CD4-positive, alpha-beta T cell treated with Interleukin-6 for 4 hours (primary cell): ENCODE results near the gene AQP12A.
"Not testable (repeated sequence)": the region's sequence is repeated elsewhere in the genome, so short reads cannot be mapped to it uniquely, and the experiment has no call there.

Experiments used
- DNase-seq: peaks from one replicate; pipeline ENCODE4 v3.0.0-alpha.2; 2020; ENCODE audit warnings: mixed read lengths

AQP12A gene

DNA sequence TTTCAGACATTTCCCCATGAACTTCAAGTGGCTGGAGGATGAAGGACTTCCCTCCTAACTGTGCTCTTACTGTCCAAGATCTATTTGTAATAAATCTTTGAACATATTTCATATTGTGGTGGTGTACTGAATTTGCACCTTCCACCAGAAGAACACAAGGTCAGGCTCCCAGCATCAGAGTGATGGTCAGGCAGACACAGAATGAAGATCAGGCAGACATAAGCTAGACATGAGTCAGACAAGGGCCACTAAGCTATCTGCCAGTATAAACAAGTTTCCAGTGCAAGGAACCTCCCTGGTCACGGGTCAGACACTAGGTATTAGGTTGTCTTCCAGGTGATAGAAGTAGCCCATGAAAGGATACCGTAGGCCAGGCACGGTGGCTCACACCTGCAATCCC is 29.0 kb upstream of the AQP12A start:
- DNase-seq: no peak

DNA sequence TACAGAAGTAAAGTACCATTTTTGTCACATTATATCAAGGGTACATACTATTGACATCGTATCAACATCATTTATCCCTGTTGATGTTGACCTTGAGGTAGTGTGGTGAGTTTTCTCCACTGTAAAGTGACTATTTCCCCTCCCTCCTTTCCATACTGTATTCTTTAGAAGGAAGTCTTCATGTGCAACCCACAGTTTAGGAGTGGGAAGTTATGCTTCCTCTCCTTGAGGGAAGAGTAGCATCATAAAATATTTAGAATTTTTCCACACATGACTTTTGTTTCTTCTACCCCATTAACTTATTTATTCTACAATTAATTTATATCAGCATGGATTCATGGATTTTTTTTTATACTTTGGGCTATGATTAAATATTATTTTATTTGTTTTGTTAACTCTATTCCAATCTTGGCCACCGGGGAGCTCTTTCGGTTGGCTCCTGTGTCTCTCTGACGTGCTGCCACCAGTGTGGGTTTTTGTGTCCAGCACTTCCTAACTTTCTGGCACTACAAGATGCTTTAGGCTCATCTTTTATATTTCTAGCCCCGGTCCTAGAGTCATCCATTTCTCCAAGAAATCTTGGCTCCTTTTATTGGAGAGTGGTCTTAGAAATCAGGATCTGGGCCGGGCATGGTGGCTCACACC is 28.0 kb upstream of the AQP12A start:
- DNase-seq: no peak

DNA sequence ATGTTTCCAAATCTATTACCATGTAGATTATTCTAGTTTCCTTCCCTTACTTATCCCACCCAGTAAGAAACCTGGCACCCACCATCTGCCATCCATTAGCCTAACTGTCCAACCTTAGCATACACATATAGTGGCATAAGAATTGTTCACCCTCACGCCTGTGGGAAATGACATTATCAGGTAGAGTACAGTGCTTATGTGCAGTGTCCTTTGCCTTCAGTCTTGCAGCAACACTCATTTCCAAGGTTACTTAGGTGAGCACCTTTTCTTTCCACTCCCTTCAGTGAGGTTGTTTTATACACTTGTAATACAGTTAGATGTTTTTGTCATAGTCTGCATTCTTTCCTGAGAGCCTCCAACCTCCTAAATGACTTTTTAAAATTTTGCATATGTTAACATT is 27.0 kb upstream of the AQP12A start:
- no peak for DNase-seq

DNA sequence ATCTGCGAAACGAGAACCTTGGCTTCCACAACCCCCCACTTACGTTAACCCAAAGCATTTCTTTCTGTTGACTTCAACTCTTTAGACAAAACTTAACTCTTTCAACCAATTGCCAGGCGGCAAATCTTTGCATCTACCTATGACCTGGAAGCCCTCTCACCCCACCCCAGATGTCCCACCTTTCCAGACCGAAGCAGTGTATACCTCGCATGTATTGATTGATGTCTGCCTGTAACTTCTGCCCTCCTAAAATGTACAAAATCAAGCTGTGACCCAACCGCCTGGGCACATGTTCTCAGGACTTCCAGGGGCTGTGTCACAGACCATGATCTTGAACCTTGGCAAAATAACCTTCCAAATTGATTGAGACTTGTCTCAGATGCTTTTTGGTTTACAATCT is 21.3 kb upstream of the AQP12A start:
- no peak for DNase-seq

DNA sequence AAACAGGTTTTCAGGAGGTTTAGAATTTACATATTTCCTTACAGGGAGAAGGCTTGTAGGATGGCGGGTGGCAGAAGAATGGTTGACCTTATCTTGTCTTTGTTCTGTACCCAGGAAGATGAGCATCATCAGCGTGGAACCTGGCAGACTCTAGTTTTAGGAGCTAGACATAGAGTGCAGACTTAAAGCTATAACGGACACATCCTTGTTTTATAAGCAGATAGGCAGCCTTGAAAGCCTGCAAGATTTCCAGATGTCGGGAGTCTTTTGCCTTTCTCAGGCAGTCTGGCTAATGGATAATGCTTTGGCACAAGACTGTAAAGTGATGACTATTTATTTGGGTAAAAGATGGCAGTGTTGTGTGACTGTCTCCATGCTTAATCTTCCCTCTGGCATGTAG is 20.7 kb upstream of the AQP12A start:
- DNase-seq: no peak

DNA sequence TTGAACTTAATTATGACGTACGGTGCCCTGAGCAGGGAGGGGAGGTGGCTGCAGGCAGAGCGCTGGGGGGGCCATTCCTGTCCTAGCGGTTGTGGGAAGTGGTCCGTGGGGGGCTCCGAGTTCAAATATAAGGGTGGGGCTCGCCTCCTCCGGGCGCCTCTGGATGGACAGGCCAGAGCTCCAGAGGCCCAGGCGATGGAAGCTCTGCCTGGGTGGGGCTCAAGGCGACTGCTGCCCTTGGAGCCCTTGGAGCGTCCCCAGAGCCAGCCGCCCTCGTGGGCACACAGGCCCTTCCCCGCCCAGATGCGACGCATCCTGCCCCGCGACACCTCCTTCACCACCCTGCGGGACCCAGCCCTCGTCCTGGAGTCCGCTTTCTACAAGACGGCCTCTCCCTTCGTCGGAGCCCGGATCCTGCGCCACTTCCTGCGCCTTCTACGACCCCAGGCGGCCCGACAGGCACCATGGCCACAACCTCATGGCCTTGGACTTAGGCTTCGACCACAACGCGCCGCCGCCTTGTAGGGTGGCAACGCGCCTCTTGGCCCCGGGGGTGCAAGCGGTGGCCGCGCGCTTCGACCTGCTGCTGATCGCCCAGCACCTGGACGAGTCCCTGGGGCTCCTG is 19.5 kb upstream of the AQP12A start:
- DNase-seq: no peak

DNA sequence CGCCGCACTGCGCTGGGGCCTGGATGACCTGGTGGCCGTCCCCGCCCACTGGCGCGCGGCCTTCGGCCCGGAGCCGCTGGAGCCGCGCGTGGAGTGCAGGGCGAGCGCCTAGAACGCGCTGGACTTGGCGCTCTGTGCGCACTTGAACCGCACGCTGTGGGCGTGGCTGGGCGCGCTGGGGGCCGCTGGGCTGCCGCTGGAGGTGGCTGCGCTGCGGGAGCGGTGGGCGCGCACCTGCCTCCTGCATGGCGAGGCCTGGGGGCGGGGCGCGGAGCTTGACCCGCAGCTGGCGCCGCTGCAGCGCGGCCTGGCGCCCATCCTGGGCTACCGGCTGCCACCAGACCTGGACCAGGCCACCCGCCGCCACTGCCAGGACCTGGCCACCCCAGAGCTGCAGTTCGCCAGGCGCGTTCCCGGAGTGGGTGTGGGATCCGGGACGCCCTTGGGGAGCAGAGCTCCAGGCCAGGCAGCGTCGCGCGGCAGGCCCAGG is 18.9 kb upstream of the AQP12A start:
- no peak for DNase-seq

DNA sequence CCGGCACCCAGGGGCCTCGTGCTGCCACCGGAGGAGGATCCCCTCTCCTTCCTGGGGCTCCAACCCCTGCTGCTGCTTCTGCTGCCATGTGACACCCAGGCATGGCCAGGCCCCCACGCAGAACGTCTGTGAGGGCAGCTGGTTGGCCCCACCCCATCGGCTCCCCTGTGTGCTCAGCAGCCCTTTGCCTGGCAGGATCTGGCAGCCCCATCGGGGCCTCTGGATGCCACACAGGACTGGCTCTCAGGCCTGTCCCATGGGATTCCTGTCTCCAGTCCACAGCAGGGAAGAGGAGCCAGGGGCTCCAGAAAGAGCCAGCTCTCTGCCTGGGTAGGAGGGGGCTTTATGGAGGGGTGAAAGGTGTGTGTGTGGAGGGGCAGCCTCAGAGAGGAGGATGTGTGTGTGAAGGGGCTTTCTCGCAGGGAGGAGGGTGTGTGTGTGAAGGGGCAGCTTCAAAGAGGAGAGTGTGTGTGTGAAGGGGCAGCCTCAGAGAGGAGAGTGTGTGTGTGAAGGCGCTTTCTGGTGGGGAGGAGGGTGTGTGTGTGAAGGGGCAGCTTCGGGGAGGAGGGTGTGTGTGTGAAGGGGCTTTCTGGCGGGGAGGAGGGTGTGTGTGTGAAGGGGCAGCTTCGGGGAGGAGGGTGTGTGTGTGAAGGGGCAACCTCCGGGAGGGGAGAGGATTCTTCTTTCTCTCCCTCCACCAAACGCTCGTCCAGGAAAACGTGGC is 17.0 kb upstream of the AQP12A start:
- not testable (repeated sequence) for DNase-seq

DNA sequence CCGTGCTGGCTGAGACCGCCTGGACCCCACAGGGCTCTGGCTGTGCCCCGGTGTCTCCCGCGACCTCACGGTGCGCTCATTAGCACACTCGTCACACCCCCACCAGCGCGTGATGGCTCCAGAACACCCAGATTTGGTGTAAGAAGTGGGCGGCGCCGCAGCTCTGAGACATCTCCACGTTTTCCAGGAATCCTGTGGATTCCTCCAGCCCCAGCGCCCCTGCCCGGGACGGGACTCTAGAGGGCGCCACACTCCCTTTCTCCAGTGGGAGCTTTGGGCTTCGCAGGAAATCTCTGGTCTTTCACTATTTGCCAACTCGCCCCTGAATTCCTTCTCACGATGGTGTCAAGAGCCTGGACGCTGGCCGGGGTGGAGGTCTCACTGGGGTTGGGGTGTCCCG is 16.3 kb upstream of the AQP12A start:
- DNase-seq: not testable (repeated sequence)

DNA sequence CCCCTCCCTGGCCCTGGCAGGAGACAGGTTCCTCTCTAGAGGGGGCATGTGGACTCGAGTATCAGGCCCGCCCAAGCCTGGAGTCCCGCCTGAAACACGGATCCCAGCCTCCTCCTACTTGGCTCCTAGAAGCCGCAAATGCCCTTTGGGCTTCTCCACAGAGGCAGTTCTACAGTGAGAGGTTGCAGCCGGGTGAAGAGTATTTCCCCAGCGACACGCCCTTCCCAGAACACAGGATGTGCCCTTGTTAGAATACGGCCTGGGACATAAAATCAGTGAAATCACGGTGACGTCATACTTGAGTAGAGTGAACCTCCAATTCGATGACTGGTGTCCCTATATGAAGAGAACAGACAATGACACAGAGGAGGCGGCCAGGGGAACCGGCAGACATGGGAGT is 13.6 kb upstream of the AQP12A start:
- not testable (repeated sequence) for DNase-seq

DNA sequence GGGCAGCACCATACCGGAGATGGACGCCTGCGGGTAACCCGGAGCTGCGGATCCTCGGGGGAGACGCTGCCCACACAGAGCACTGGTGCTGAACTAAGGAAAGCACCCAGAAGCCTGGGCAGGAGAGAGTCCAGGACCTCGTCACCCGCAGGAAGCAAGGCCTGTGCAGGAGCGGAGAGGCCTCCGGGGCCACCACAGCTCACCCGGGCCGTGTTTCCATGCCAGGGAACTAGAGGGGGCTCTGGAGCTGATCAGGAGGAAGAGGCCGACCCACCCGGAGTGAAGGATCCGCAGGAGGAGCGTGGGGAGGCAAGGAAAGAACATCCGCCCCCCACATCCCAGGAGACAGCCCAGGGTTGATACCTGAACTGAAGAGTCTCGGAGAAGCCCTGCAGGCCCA is 12.8 kb upstream of the AQP12A start:
- not testable (repeated sequence) for DNase-seq

DNA sequence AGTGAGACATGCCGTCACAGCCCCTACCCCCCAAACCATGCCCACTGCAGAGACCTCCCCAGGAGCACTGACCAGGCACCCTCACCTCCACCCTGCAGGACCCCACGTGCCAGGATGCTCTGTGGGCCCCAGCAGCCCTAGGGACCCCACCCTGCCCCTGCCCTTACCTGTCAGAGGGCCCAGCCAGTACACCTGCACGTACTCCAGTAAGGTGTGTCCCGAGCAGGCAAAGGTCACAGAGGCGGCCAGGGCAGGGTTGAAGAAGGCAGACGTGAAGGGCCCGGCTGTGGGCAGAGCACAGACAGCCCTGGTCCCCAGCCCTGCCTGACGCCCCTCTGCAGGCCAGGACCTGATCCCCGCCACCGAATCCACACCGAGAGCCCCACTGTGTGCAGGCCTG is 11.5 kb upstream of the AQP12A start:
- DNase-seq: not testable (repeated sequence)

DNA sequence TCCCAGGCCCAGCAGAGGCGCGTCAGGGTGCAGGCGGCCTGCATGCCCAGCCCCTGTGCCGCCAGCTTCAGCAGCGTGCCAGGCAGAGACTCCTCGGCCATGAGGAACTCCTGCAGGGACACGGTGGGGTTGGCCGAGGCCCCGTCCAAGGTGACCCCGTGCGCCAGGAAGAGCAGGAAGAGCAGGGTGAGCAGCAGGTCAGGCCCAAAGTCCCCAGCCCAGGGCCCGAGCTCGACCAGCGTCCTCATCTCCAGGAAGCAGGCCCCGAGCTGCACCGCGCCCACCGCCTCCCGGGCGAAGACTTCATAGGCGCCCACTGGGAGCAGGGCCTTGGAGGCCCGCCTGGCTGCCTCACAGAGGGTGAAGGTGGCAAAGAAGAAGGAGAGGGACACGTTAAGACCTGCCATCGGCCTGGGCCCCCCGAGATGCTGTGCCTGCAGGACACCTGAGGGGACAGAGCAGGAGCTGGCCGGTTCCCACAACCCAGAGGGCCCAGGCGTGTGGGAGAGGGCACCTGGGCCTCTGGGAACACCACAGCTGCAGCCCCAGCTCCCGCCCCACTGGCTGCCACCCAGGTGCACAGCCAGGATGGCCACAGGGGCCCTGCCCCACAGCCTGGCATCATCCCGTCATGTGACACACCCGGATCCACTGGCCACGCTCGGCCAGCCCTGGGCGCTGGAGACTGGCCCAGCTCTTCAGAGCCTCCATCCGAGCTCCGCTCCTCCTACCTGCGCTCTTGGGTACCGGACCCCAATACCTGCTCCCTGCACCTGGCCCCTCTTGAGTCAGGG is 9.0 kb upstream of the AQP12A start, which contains the start of gene AQP12B:
Gene AQP12B, minus strand, starts transcription at position 455 of the 794 bp plus-strand sequence. Its CDS starts 48 bp downstream, at position 407.
- DNase-seq: not testable (repeated sequence)

DNA sequence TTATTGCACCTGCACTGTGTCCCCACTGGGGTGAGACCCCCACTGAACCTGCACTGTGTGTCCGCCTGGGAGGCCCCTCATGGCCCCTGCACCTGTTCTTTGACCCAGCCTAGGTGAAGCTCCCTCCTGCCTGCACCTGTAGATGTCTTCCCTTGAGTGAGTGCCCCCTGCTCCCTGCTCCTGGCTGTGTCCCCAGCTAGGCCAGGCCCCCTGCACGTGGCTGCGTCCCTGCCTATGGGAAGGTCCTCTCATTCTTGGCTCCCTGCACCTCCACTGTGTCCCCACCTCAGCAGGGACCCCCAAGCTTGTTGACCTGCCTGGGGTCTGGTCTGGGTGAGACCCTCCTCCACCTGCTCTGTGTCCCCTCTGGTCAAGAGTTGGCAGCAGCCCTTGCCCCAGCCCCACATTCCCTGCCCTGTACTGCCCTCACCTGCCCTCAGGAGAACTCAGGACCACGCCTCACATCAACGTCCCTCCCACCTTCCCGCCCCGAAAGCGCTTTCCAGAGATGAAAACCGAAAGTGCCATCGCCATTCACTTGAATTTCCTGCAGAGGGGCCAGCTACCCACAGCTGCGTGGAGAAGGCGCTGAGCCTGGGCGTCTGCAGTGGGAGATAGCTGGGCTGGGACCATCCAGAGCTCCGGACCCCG is 8.2 kb upstream of the AQP12A start:
- DNase-seq: not testable (repeated sequence)

DNA sequence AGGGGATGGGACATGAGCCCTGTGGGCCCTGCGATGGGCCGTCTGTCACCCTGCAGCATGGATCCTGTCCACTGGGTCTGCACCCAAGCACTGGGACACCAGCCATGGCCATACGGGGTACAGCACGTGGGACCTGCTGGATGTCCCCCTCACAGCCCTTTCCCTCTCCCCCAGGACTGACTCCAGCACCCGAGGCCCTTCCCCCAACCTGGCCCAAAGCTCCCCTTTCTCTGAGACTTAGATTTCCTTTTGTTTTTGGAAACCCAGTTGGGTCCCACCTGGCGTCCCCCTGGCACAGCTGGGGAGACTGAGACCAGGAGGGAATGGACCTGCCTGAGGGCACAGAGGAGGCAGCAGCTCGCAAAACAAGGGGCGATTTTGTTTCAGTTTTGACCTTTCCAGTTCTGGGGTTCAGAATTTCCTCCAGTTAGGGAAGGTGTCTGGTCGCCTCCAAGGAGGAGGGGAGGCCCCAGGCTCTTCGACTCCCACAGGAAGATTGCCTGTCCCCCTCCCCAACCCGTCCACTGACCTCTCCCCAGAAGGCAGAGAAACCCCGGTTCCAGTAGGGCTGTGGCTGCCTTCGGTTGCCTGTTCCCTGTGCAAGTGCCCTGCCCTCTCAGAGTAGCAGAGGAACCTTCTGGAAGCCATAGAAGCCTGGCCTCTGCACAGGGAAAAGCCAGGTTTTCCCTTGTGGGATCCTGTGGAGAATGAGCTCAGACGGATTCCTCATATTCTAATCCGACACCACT is 7.5 kb upstream of the AQP12A start:
- not testable (repeated sequence) for DNase-seq

DNA sequence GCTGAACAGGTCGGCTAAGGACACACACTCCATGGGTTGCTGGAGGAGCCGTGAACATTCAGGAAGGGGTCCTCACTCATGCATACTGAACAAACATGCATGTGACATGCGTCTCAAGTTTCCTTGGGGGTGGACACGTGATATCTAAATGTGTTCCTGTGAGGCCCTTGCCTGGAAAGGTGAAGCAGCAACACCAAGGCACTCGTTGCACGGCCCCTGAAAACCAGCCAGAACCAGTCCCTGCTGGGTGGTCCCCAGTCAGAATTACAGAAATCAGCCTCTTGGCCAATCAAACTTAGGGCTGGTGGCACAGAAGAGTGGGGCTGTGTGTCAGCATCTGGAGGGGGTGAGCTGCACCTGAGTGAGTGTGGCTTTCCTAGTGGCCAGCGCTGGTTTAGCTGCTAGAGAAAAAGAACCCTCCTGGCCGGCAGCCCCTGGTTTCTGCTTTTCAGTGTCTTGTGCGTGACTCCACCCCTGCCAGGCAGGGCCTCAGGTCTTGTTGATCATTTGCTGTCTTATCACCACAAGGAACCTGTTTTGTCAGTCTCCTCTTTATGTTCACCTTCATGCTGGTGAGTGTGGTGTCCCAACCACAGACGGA is 5.8 kb upstream of the AQP12A start:
- DNase-seq: no peak

DNA sequence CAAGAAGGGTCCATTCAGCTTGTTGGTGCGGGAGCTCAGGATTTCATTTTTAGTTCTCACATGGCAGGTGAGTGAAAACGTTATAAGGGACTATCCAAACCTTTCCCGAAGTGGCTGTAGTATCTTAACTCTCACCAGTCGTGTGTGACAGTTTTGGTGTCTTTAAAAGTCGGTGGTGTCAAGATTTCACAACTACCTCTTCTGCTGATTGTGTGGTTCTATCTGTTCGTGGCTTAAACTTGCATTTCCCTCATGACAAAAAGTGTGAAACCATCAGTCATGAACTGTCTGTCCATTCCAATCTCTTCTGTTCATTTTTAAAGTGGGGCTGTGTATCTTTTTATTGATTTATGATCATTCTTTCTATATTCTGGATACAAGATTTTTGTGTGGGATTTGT is 5.2 kb upstream of the AQP12A start:
- DNase-seq: no peak

DNA sequence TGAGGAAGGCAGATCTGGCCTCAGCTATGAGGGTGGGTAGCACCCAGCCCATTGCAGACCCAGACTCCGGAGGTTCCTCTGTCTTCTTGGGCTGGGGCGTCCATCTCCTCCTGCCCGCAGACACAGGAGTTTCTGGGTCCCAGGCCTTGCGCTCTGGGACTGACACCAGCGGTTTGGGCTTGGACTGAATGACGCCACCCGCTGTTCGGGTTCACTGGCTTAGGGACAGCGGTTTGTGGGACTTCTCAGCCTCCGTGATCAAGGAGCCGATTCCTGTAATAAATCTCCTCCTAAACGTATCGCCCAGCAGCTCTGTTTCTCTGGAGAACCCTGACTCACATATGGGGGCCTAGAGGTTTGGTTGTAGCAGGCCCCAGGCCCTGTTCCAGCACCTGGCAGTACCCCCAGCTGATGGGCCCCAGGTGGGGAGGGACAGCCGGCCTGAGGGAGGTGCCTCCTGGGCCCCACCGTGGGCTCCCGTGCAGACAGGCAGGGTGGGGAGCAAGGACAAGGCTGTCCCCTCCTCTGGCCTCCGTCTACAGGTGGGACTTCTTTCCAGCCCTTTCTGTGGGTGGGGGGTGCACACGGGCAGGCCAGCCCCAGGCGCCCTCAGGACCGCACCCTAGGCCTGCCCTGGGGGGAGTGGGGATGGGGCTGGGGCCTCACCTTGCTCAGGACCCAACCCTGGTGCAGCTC is 4.5 kb upstream of the AQP12A start:
- no peak for DNase-seq

DNA sequence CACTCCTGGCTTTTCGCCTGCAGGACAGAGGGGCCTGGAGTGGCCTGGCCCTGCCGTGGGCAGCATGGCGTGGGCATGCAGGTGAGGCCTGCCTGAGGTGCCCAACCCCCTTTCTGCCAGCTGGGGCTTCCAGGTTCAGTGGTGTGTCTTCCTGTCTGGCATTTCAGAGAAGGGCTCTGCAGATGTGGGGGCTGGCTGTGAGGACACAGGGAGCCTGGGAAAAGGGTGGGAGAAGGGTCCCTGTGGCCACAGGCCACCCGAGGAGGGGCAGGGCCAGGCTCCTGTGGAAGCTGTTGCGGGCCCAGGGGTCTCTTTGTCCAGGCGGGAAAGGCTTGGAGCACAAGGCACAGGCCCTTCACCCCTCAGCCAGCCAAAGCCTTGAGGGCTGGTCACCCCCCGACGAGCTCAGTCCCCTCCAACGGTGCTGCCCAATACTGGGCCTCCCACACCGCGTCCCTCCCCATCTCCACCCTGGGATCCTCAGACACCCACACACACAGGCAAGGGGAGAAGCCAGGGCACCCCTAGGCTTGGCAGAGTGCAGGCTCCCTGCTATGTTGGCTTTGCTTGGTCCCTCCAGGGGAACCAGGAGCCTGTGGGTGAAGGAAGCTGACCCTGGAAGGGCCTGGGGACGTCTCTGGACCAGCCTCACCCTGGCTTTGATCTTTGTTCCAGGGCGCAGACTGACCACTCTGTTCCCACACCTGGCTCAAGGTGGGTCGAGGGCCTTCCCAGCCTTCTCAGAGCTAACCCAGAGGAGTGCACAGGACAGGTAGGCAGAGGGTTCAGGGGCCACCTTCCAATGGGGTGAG is 3.7 kb upstream of the AQP12A start:
- no peak for DNase-seq

DNA sequence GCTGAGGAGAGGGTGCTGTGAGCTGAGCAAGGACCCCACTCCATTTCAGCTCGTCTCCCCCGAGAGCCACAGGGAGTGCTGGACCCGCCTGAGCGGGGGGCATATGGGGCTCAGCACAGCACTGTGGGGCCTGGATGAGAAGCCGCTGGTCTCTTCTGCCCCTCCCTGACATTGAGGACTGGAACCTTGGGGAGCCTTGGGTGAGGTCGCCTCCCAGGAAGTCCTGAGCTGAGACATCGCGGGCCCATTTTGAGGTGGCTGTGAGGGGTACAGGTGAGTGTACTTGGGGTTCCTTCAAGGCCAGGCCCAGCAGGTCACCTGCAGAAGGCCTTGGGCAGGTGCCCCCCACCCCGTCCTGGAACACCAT is 3.1 kb upstream of the AQP12A start:
- no peak for DNase-seq
